C4-2B (cell line): Measurements from ENCODE around the gene IL3.

Experiments
- ZFX ChIP-seq: fragments of 450-650 bp; IDR thresholded peaks from 2 replicates; pipeline ENCODE4 v1.6.1; 2017
- TF ChIP-seq, protein P1 (sequence below): fragments of 450-650 bp; conservative IDR thresholded peaks from 2 replicates; pipeline ENCODE4 v1.5.1; 2017; ENCODE audit warnings: mild to moderate bottlenecking

DNA sequence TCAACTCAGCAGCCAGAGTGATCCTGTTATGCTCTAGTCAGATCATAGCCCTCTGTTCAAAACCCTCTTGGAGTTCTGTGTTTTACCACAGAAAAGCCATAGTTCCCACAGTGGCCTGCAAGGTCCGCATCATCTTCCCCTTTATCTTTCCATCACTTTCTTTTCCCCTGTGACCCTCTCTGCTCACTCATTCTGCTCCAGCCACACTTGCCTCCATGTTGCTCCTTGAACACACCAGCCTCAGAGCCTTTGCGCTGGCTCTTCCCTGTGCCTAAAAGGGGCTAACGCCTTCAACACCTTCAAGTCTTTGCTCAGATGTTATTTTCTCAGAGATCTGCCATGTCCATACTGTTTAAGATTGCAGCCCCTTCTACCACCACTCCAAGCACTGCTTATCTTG lies 39.5 kb downstream of the IL3 start:
- TF ChIP-seq, protein P1, sequence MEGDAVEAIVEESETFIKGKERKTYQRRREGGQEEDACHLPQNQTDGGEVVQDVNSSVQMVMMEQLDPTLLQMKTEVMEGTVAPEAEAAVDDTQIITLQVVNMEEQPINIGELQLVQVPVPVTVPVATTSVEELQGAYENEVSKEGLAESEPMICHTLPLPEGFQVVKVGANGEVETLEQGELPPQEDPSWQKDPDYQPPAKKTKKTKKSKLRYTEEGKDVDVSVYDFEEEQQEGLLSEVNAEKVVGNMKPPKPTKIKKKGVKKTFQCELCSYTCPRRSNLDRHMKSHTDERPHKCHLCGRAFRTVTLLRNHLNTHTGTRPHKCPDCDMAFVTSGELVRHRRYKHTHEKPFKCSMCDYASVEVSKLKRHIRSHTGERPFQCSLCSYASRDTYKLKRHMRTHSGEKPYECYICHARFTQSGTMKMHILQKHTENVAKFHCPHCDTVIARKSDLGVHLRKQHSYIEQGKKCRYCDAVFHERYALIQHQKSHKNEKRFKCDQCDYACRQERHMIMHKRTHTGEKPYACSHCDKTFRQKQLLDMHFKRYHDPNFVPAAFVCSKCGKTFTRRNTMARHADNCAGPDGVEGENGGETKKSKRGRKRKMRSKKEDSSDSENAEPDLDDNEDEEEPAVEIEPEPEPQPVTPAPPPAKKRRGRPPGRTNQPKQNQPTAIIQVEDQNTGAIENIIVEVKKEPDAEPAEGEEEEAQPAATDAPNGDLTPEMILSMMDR: no peak
- TF ChIP-seq ZFX: no peak
